Pancreas (tissue), 8 donors: ENCODE measurements around the gene OR5D16. TPM values are rescaled to one million over a fixed set of nuclear protein-coding genes. Genes with fewer than 3 reads are reported as not detected.

Experiments
- polyA plus RNA-seq, 2 donors: library from polyadenylated mRNA; stranded (reverse); fragments of 200-250 nt; gene quantifications; one replicate each; pipeline ENCODE4 v1.2.3, GENCODE V29; 2013
- total RNA-seq, 6 donors: library from RNA; stranded (reverse); fragmentation: NEBNext Ultra II Directional in 4 of 6; extraction: Animal tissue kit (Norgen Biotek cat#: 25700) in 4 of 6; gene quantifications; one replicate each; pipeline versions ENCODE4 v1.2.1 to v1.2.4, GENCODE V29; 2021 to 2023
- donor health status: healthy with polysubstance abuse.
- donor health status: DM: no; HTN: no; CAD: no; lungs with moderate emphysema.
- donor health status: DM: no; HTN: no; CAD: no.
- donor health status: Bipolar disorder and iron deficiency.
- donor health status: DM: yes; HTN: yes; CAD: no.
- donor health status: DM: no; HTN: no; CAD: no.
- donor health status: DM: no; HTN: no; CAD: no.
- donor health status: DM: yes; HTN: yes; CAD: no.

OR5D16 gene
- total and polyA plus RNA-seq, 8 donors = not detected

Other genes starting within 250 kb of the OR5D16 start
- not detected for gene OR4C11, start 231.1 kb upstream of the OR5D16 start, total RNA-seq
- gene OR4C11, start 231.1 kb upstream of the OR5D16 start, polyA plus RNA-seq = not detected
- not detected for gene OR4P4, start 203.6 kb upstream of the OR5D16 start, total RNA-seq
- gene OR4P4, start 203.6 kb upstream of the OR5D16 start, polyA plus RNA-seq = not detected
- not detected for gene OR4S2, start 190.4 kb upstream of the OR5D16 start, total RNA-seq
- gene OR4S2, start 190.4 kb upstream of the OR5D16 start, polyA plus RNA-seq = not detected
- not detected for gene OR4C6, start 176.6 kb upstream of the OR5D16 start, total RNA-seq
- gene OR4C6, start 176.6 kb upstream of the OR5D16 start, polyA plus RNA-seq = not detected
- gene OR5D13, start 65.3 kb upstream of the OR5D16 start, total RNA-seq = not detected
- not detected for gene OR5D13, start 65.3 kb upstream of the OR5D16 start, polyA plus RNA-seq
- not detected for gene OR5D14, start 43.2 kb upstream of the OR5D16 start, total RNA-seq
- not detected for gene OR5D14, start 43.2 kb upstream of the OR5D16 start, polyA plus RNA-seq
- not detected for gene OR5L1, start 27.4 kb upstream of the OR5D16 start, total RNA-seq
- gene OR5L1, start 27.4 kb upstream of the OR5D16 start, polyA plus RNA-seq = not detected
- gene OR5D18, start 19.1 kb upstream of the OR5D16 start, total RNA-seq = not detected
- gene OR5D18, start 19.1 kb upstream of the OR5D16 start, polyA plus RNA-seq = not detected
- gene OR5L2, start 11.5 kb upstream of the OR5D16 start, total RNA-seq = not detected
- not detected for gene OR5L2, start 11.5 kb upstream of the OR5D16 start, polyA plus RNA-seq
- gene TRIM51, start 44.5 kb downstream of the OR5D16 start, total RNA-seq = not detected
- gene TRIM51, start 44.5 kb downstream of the OR5D16 start, polyA plus RNA-seq = not detected
- gene OR5W2, start 75.8 kb downstream of the OR5D16 start, total RNA-seq = not detected
- gene OR5W2, start 75.8 kb downstream of the OR5D16 start, polyA plus RNA-seq = not detected
- gene OR5I1, start 97.6 kb downstream of the OR5D16 start, total RNA-seq = not detected
- gene OR5I1, start 97.6 kb downstream of the OR5D16 start, polyA plus RNA-seq = not detected
- gene OR10AG1, start 131.2 kb downstream of the OR5D16 start, total RNA-seq = not detected
- not detected for gene OR10AG1, start 131.2 kb downstream of the OR5D16 start, polyA plus RNA-seq
- not detected for gene OR5F1, start 155.9 kb downstream of the OR5D16 start, total RNA-seq
- gene OR5F1, start 155.9 kb downstream of the OR5D16 start, polyA plus RNA-seq = not detected
- gene OR5AS1, start 188.9 kb downstream of the OR5D16 start, total RNA-seq = not detected
- gene OR5AS1, start 188.9 kb downstream of the OR5D16 start, polyA plus RNA-seq = not detected